ENCODE measurements around the gene PLEKHA7.

Gene PLEKHA7

GRCh38 chr11:16775614-16776283 is 238.5 kb downstream of the PLEKHA7 start:
- DNase-seq (ENCODE audit: low read depth, low spot score), result no peak

- no peak for DNase-seq (ENCODE audit: low read depth, low spot score)
These were observed 239.1 kb downstream of the PLEKHA7 start for GRCh38 chr11:16774936-16775613.

- DNase-seq (ENCODE audit: low read depth, low spot score), result no peak
These were observed 240.0 kb downstream of the PLEKHA7 start for GRCh38 chr11:16773981-16774935.

GRCh38 chr11:16772141-16772512 is 242.1 kb downstream of the PLEKHA7 start:
- DNase-seq (ENCODE audit: low read depth, low spot score), result no peak

- DNase-seq (ENCODE audit: low read depth, low spot score), result no peak
These were observed 242.7 kb downstream of the PLEKHA7 start for GRCh38 chr11:16771350-16772140.

GRCh38 chr11:16770016-16770415 is 244.2 kb downstream of the PLEKHA7 start:
- DNase-seq (ENCODE audit: low read depth, low spot score), result no peak

- no peak for DNase-seq (ENCODE audit: low read depth, low spot score)
These were observed 244.8 kb downstream of the PLEKHA7 start for GRCh38 chr11:16769386-16769785.

GRCh38 chr11:16767957-16768356 is 246.3 kb downstream of the PLEKHA7 start:
- DNase-seq (ENCODE audit: low read depth, low spot score), result no peak

GRCh38 chr11:16767137-16767536 is 247.1 kb downstream of the PLEKHA7 start:
- no peak for DNase-seq (ENCODE audit: low read depth, low spot score)

GRCh38 chr11:16764888-16765287 is 249.3 kb downstream of the PLEKHA7 start:
- DNase-seq (ENCODE audit: low read depth, low spot score), result no peak

- DNase-seq (ENCODE audit: low read depth, low spot score), result no peak
These were observed 250.5 kb downstream of the PLEKHA7 start for GRCh38 chr11:16763746-16764145.

- no peak for DNase-seq (ENCODE audit: low read depth, low spot score)
These were observed 254.2 kb downstream of the PLEKHA7 start for GRCh38 chr11:16759857-16760508.

GRCh38 chr11:16758382-16759024 is 255.7 kb downstream of the PLEKHA7 start:
- no peak for DNase-seq (ENCODE audit: low read depth, low spot score)

- no peak for DNase-seq (ENCODE audit: low read depth, low spot score)
These were observed 263.8 kb downstream of the PLEKHA7 start for GRCh38 chr11:16750417-16750816.

- DNase-seq (ENCODE audit: low read depth, low spot score), result no peak
These were observed 264.5 kb downstream of the PLEKHA7 start for GRCh38 chr11:16749666-16750065.

GRCh38 chr11:16749092-16749491 is 265.1 kb downstream of the PLEKHA7 start:
- no peak for DNase-seq (ENCODE audit: low read depth, low spot score)

GRCh38 chr11:16745950-16746605 is 268.1 kb downstream of the PLEKHA7 start:
- no peak for DNase-seq (ENCODE audit: low read depth, low spot score)

GRCh38 chr11:16744128-16744725 is 270.0 kb downstream of the PLEKHA7 start:
- no peak for DNase-seq (ENCODE audit: low read depth, low spot score)

- DNase-seq (ENCODE audit: low read depth, low spot score), result no peak
These were observed 270.7 kb downstream of the PLEKHA7 start for GRCh38 chr11:16743478-16743877.

- no peak for DNase-seq (ENCODE audit: low read depth, low spot score)
These were observed 272.7 kb downstream of the PLEKHA7 start for GRCh38 chr11:16741473-16741872.

All from smooth muscle cell of the brain vasculature (primary cell).